GM19397 (cell line): ENCODE data around the gene SAMSN1.

ENCODE experiments used
- ATAC-seq: cut with Tn5 transposase; IDR thresholded peaks from one replicate; pipeline ENCODE4 v1.9.1; 2021; ENCODE audit warnings: mild to moderate bottlenecking, moderate library complexity; ENCODE audit not compliant: unreplicated experiment

SAMSN1 gene

DNA sequence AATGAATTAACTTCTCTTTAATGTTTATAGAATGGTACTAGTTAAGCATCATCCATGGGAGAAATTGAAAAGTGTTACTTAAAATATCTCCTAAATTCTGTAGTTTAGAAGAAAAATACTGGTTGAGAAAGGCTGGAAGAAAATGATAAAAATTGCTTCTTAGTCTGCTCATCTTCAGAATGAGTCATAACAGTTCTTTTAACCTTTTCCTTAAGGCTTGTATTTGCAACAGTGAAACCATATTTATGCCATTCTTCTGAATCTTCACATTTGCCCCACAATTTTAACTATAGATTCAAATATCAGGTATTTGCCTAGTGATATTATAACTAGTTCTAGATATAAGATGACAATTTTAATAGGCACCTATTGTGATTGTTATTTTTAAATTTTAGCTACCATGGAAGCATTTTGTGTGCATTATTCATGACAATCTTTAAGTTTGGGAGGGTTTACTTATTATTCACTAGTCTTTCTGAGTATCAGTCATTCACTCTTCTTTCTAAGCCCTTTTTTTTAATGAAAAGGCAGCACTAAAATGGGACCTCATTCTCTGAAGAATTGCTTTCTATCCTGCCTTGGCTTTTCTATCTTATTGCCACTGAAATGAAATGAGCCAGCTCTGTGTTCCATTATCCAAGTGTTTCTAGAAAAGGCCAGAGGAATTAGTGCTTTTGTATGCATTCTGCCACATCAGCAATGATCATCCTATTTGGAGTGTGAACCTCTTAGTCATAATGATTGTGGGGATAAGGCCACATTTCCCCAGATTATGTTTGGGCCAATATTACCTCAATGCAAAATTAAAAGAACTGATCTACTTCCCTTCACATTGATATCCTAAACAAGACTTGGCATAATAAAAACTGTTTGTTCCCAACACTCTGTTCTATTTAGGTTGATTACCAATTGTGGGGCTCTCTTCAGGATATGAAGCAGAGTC is 58.4 kb downstream of the SAMSN1 start:
- ATAC-seq: no peak

DNA sequence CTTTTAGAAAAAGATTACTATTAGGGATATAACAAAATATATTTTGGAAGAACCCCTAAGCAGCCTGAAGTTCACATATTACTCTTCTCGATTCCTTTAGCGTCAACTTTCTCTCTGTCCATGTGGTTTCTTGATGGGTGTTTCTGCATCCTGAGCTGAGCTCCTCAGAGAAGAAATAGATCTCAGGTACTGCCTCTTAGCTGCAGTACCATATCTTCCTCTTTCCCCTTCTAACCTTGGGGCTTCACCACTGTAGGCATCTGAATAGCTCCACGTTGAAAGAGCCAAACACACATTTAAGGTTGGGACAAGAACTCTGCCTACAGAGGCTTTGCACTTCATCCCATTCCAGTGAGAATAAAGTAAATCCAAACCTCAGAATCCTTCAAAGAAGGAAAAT is 59.2 kb downstream of the SAMSN1 start:
- ATAC-seq: no peak

DNA sequence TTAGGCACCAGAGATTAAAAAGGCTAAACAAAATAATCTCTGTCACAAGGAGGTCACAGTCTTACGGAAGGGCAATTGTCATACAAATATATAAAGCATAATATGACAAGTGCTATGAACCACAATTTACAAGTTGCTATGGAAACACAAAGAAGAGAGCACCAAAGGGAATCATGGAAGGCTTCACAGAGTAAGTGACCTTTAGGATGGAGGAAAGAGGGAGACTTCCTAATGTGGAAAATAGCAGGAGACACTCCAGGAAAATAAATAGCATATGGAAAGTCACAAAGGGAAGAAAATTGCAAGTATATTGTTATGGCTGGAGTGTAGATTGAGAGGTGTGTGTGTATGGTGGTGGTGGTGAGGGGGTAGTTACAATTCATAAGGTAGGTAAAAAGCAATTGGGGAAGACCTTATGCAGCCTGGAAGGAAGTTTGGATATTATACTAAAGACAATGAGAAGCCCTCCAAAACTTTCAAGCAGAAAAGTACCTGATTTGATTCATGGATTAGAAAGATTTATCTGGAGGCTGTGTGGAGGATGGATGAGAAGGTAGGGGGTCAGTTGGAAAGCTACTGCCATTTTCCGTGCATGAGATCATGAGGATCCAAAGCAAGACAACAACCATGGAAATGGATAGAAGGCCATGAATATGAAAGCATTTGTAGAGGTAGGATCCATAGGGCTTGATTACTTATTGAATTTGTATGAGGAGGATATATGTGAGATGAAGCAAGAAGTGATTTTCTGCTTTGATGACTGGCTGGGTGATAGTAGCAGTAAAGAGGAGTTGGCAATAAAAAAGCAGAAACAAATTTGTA is 61.7 kb downstream of the SAMSN1 start:
- ATAC-seq: no peak

DNA sequence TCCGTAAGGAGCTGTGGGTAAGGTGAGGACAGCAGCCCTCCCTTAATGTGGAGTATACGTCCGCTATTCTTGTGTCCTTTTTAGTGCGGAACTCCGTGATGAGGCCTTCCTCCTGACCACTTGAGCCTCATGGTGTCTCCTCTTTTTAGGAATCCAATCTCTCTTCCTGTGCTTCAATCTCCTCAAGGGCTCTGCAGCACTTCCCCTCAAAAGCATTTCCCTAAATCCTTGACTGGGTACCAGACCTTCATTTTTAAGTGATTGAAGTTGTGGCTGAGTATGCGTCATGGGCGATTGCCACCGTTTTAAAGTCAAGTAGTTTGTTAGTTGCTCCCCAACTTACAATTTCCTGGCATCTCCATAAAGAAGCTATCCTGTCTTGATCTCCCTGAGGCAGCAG is 62.8 kb downstream of the SAMSN1 start:
- no peak for ATAC-seq

DNA sequence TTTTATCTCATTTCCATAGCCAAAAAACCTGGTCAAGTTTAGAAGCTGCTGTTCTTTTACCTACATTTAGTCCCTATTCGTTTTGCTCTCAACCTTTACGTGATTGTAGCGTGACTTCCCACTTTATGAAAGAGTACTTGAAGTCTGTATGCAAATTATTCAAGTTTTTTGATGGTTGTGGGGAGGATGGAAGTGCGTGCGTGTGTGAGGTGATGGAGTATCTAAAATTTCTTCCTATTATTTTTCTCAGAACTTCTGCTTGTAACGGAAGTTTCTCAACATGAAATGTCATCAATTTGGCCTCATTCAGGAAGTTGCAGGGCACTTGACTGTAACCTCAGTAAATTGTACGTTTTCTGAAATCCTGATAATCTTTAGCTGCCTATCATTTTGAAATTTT is 64.0 kb downstream of the SAMSN1 start:
- no peak for ATAC-seq

DNA sequence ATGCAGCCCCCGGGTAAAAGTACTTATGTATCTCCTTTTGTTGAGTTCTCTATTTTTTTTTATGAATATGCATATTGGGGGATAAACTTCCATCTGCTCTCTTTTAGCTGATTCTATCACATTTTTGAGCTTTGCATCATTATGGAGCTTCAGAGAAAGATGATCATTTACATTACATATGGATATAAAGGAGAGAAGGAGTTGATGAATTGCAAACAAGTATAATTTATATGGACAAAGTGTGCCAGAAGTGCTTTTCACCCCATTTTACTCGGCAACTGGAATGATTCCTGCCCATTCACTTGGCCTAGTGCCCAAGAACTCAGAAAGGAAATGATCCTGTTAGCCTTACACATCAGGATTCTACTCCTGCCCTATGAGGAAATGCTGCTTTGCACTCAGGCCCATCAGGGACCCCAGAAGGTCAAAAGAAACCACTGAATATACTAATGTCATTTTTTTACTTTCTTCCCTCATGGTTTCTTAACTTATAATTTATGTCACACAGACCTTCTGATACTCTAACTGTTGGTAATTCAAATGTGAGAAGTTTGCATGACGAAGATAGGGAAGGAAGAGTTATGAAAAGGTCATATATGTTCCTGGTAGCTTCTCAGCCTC is 65.6 kb downstream of the SAMSN1 start:
- ATAC-seq: no peak

DNA sequence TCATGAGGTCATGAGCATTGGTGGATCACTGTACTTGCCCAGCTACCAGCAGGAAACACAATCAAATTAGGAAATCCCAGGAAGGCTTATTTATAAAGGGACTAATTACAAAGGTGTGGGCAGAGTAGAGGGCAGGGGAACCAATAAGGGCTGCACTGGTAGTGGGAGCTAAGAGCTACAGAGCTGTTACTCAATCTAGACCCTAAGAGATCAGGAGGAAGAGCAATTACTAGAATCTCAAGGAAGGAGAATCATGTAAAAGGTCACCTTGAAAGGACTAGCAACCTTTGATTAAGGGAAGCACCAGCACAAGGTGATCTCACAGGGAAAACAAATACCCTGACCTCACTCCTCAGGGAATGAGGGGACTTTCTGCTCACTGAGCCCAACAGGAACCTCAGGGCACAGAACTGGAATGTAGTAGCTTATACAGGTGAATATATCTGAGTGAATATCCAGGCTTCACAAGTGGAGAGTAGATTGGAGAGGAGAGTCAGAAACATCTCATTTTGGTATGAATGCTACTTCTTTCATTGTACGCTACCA is 66.8 kb downstream of the SAMSN1 start:
- no peak for ATAC-seq

DNA sequence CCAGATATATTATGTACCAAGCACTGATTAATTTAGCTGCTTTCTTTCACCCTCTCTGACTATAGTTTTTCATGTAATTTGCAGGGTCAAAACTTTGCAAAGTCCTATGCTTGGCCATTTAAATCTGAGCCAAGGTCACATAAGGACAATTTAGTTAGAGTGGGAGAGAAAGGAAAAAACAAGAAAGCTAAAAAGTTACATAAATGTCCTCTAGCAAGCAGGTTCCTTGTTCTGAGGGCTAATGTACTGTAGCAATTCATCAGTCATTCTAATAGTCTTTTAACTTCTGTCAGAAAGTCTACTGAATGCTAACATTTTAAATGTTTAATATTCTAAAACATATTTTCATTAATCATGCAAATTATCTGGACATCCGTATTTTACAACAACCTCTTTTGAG is 68.3 kb downstream of the SAMSN1 start:
- ATAC-seq: no peak

DNA sequence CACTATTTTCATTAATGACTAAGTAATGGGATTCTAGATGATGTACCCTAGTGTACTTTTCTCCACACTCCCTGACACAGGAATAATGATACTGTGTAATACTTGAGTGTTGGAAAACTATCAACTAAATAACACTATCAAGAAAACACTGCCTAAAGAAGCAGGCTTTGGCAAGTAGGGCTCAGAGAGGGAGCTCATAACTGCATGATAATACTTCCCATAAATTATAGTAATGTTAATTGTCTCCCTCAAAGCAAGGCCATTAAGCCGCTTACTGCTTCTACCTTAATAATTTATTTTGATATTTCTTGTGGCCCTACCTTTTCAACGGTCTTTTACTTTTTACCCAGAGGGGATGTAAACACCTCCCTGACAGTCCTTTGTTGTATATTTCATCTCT is 69.0 kb downstream of the SAMSN1 start:
- ATAC-seq: no peak

DNA sequence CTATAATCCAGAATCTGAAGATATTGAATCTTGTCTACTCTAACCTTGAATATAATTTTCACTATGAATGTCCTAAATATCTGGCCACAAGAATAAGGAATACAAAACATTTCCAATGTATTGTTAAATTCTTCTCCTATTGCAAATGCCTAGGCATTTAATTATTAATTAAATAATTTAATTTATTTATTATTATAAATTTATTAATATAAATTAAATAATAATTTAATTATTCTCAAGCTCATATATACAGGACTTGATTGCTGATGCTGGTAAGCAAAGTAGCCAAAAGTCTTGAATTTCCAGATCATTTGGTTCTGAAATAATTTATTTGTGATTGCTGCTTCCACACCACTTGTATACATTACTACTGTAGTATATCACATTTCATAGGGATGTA is 71.1 kb downstream of the SAMSN1 start:
- ATAC-seq: no peak

DNA sequence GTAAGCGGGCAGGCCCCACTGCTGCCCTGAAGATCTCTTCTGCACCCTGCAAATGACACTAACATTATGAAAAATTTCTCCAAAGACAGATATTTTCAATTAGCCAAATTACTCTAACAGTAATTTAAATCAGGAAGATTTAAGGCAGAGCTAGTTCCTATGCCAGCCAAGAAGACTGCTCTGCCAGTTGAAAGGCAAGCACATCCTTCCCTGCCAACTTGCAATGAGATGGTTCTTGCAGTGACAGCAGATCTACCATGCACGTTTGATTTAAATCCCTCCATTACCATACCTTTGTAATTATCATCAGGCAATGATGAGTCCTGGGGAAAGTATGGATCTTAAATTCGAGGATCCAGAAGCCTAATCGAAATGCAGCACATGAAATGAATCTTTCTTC is 76.5 kb downstream of the SAMSN1 start:
- ATAC-seq: no peak

DNA sequence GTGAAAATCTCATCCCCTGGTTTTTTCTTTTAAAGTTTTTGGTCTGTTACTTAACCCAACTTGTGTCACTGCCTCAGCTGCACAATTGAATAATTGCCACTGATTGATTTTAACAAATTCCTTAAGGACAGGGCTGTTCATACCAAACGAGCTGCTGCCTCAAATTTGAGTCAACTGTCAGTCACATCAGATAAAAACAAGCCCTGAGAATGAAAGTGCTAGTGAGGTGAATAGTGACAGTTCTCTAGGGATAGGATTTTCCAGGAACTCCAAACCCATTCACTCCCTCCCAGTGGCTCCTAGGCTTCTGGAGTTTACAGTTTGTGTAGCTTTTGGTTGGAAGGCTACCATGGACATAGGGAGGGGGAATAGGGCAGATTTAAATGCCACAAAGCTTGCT is 79.4 kb downstream of the SAMSN1 start:
- no peak for ATAC-seq

DNA sequence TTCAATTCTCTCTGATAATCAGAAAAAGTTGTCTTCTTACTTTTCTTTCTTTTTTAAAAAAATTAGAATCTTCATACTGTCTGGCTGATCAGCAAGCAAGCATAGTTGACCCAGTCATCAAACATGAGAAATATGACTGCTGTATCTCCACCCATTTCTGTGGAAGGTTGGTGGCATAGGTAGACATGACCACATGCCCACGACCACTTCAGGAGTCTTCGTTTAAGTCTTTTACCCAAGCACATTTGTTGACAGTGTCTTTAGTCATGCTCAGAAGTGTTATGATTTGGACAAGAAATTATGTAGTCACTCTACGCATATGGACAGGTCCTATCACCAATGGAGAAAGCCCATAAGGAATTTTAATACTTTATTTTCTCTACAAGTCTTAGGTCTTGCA is 88.4 kb downstream of the SAMSN1 start:
- ATAC-seq: no peak

DNA sequence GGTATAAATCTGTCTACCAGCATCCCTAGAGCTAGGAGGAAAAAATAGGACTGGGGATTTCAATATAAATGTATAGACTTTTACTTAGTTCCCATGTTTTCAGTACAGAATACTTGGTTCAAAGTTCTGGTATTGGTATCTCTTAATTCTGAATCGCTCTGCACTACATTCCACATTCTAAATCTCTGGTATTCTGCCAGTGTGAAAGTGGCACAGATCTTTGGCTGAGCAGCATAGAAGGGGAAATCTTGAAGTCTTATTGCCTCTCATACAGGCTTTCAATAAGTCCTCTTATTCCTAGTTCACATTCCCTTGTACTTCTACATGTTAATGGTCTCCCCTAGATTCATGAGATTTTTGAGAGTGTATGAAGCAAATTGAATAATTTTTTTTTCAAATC is 89.2 kb downstream of the SAMSN1 start:
- no peak for ATAC-seq

DNA sequence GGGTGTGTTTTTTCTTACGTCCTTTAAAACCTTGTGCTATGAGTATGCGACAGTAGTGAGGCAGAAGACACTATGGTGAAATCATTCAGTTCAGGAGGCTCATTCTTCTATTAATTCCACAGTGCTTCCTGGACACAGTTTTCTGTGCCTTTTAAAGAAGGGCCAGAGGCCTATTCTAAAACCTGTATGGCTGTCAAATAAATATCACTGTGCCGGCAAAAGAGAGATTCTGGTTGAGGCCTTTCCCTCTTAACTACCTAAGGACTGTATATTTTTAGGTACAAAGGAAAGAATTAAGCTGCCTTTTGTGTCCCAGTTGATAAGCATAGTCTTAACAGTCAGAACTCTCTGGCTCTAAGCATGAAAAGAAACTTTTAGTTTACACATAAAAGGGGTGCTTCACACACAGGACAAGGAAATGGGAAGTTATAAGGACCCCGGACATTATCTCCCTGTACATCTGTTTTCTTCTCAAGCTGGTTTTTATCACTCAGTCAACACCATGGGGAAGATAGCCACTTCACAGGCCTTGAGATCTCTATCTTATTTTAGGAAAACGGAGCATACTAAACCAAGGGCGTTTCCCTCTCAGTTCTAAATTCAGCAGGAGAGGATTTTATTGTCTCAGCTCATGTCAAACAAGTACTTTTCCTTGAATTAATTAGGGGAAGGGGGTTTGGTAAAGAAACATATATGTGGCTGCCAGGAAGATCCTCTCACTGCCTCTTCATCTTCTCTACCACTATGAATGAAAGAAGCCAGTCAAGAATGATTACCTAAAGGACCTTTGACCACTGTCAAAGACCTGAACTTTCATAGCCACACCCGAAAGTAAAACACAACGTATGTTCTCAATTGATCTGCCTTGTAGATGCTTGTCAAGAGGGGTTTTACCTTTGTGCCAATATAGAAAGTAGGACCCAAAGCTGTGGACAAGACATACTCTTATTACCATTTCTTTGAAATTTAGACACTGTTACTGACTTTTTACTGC is 91.8 kb downstream of the SAMSN1 start:
- ATAC-seq: peak; percentile 75

DNA sequence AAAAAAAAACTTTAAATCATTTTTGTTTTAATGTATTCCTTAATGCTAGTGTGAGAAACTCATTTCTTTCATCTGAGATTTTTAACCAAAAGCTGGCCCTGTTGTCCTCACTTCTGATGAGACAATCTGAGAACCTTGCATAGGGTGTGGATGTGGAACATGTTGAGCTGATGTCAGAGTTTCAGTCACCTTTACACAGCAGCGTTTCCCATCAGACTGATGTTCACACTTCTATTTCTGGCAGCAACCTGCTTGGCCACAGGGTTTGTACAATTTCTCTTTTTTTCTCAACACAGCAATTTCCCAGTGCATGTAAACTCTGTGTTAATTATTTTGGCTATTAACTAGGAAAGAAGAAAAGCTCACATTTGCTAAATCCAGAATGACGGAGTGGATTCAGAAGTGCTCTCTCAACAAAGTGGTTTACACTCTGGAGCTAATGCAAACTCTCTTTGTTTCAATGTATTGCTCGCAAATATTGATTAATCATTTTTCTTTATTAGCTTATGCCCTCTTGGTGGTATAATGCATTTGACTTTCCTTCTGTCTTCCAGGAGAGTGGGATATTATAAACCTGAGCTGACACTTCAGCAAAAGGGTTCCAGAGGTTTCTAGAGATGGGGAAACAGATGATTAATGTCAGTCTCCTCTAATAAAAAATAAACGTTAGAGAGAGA is 92.6 kb downstream of the SAMSN1 start:
- ATAC-seq: peak; percentile 70

DNA sequence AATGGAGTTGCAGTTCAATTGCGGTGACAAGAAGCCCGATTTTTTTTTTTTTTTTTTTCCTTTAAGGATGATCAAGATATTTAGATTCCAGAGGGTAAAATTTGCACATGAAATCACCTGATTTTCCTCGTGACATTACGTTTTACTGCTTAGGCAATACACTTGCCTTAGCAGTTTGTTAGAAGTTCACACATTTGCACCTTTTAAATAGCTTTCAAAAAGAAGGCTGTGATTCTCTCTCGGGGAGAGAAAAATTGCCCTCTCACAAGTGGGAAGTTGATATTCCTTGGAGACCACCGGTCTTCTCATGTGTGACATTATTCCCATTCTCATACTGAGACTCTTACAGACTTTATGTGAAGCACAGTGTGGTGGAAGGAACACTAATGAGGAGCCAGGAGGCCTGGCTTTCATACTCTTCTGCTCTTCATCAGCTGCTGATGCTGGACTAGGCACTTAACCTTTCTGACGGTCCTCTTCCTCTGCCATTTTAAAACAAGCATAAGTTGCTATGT is 93.3 kb downstream of the SAMSN1 start:
- no peak for ATAC-seq

DNA sequence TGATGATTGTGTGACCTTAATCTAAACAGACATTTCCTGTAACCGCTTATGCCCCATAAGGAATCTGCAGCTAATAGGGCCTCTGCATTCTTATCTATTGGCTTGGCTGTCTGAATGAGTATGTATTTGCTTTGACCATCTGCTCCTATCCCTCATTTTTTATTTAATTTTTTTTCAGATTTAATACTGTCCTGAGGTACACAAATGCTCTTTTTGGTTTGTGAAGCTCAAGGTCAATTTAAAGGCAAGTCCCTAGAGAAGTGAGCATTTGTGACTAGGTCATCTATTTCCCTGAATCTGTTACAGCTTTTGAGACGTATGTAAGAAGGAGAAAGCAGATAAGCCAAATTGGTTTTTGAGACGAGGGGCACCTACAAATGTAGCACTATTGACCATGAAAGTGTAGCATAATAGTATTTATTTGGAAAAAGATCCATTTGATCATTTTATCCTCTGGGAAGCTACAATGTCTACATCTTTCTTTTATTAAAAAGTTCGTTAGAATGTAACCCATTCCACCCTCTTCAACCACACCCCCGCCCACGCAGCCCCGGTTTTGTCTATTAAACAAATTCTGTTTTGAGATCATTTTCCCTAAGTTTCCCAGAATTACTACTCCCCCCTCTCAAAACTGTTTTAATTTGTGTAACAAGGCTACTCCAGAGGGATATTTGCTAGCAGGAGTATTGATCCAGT is 93.9 kb downstream of the SAMSN1 start:
- ATAC-seq: no peak

DNA sequence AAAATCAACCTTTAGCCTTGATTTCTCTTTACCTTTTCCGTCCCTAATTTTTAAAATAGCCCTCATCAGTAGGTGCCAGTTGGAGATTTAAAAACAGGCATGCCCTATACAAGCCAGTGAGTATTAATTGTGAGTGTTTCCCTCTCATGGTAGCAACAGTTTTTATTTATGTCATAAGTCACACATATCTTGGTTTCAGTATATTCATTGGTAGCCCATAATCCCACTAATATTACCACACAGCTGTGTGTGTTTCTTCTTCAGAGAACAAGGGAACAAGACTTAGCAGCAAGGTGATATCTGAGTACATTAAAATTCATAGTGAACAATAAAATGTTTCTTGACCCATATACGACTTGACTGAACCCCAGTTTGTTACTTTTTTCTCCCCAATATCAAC is 94.6 kb downstream of the SAMSN1 start:
- ATAC-seq: no peak
